HepG2 (cell line): Measurements from ENCODE around the gene SORBS2. TPM values are rescaled to one million over a fixed set of nuclear protein-coding genes. Genes with fewer than 3 reads are reported as not detected.

Source experiments
- BCL6 ChIP-seq: IDR thresholded peaks from 2 replicates; pipeline ENCODE4 v1.6.1; 2016; ENCODE audit warnings: missing genetic modification reagents, missing compliant biosample characterization
- BHLHE40 ChIP-seq: IDR thresholded peaks from 2 replicates; pipeline ENCODE4 v1.6.1; 2011; ENCODE audit warnings: low read length, improper control_type of control experiment
- EP300 ChIP-seq, 3 experiments: sonication (generic) in 1 of 3; formaldehyde crosslinking in 1 of 3; IDR thresholded peaks; 2 replicates each; pipeline versions ENCODE4 v1.5.1 to v1.6.1; 2011 to 2020; ENCODE audit warnings: low read depth in 2 of 3, low read length in 2 of 3, borderline replicate concordance in 1 of 3, improper control_type of control experiment in 1 of 3, mild to moderate bottlenecking in 1 of 3, missing genetic modification reagents in 1 of 3, moderate library complexity in 1 of 3
- FOXM1 ChIP-seq: sonication (generic); formaldehyde crosslinking; IDR thresholded peaks from 2 replicates; pipeline ENCODE4 v1.5.0; 2020; ENCODE audit warnings: missing genetic modification reagents
- MYNN ChIP-seq: sonication (generic); formaldehyde crosslinking; IDR thresholded peaks from 2 replicates; pipeline ENCODE4 v1.4.0; 2020; ENCODE audit warnings: mild to moderate bottlenecking, low read depth, missing genetic modification reagents
- NCOR1 ChIP-seq: fragments of 200-600 bp; sonication (generic); IDR thresholded peaks from 2 replicates; pipeline ENCODE4 v1.7.0; 2017; ENCODE audit warnings: antibody characterized with exemption, low read length, borderline replicate concordance
- NR2F1 ChIP-seq, 2 experiments: fragments of 450-650 bp in 1 of 2; formaldehyde crosslinking in 1 of 2; IDR thresholded peaks; 2 replicates each; pipeline versions ENCODE4 v1.5.0 to v1.6.1; 2016 to 2020; ENCODE audit warnings: mild to moderate bottlenecking in 1 of 2, missing compliant biosample characterization in 1 of 2, missing genetic modification reagents in 1 of 2, moderate library complexity in 1 of 2
- POGZ ChIP-seq: sonication (generic); formaldehyde crosslinking; IDR thresholded peaks from 2 replicates; pipeline ENCODE4 v1.4.0; 2020; ENCODE audit warnings: mild to moderate bottlenecking, missing genetic modification reagents
- PPARG ChIP-seq: conservative IDR thresholded peaks from 2 replicates; pipeline ENCODE4 v1.6.1; 2016; ENCODE audit warnings: missing biosample characterization, missing genetic modification reagents
- RAD21 ChIP-seq: fragments of 450-650 bp; formaldehyde crosslinking; IDR thresholded peaks from 2 replicates; pipeline ENCODE4 v1.5.0; 2020; ENCODE audit warnings: mild to moderate bottlenecking
- SP1 ChIP-seq, 2 experiments: fragments of 450-650 bp in 1 of 2; sonication (generic) in 1 of 2; formaldehyde crosslinking in 1 of 2; IDR thresholded peaks; 2 replicates each; pipeline versions ENCODE4 v1.4.0 to v1.6.1; 2016 to 2020; ENCODE audit warnings: missing genetic modification reagents in 1 of 2
- YEATS4 ChIP-seq: sonication (generic); formaldehyde crosslinking; IDR thresholded peaks from 2 replicates; pipeline ENCODE4 v1.4.0; 2020; ENCODE audit warnings: missing genetic modification reagents, borderline replicate concordance
- ZFP91 ChIP-seq: sonication (generic); formaldehyde crosslinking; IDR thresholded peaks from 2 replicates; pipeline ENCODE4 v1.9.0; 2022; ENCODE audit warnings: missing genetic modification reagents, mild to moderate bottlenecking, borderline replicate concordance
- ZNF317 ChIP-seq: sonication (generic); formaldehyde crosslinking; IDR thresholded peaks from 2 replicates; pipeline ENCODE4 v1.5.0; 2020; ENCODE audit warnings: mild to moderate bottlenecking, missing genetic modification reagents
- ZNF550 ChIP-seq: sonication (generic); formaldehyde crosslinking; IDR thresholded peaks from 2 replicates; pipeline ENCODE4 v1.4.0; 2020; ENCODE audit warnings: mild to moderate bottlenecking, missing genetic modification reagents, borderline replicate concordance
- ZNF761 ChIP-seq: sonication (generic); formaldehyde crosslinking; conservative IDR thresholded peaks from 2 replicates; pipeline ENCODE4 v1.4.0; 2020; ENCODE audit warnings: mild to moderate bottlenecking, missing genetic modification reagents
- ZNF841 ChIP-seq: sonication (generic); formaldehyde crosslinking; IDR thresholded peaks from 2 replicates; pipeline ENCODE4 v1.8.1; 2023; ENCODE audit warnings: missing genetic modification reagents, borderline replicate concordance
- ZSCAN31 ChIP-seq: sonication (generic); formaldehyde crosslinking; IDR thresholded peaks from 2 replicates; pipeline ENCODE4 v1.5.0; 2020; ENCODE audit warnings: low read depth, mild to moderate bottlenecking, missing genetic modification reagents
- polyA plus RNA-seq, 8 experiments: library from polyadenylated mRNA; depleted of rRNA in 3 of 8; stranded (reverse) in 7 of 8; unstranded in 1 of 8; fragments of >200 nt; fragmentation: Illumina TruSeq in 4 of 8; extraction: Trizol in 4 of 8; gene quantifications; 2 replicates each; pipeline versions ENCODE4 v1.2.1 to v1.2.3, GENCODE V29; 2011 to 2016; ENCODE audit warnings: low read depth in 4 of 8, missing spikeins in 1 of 8, mixed read lengths in 1 of 8; ENCODE audit not compliant: insufficient read depth in 1 of 8
- total RNA-seq, 5 experiments: library from RNA; depleted of rRNA; stranded (reverse); fragments of >200 nt; fragmentation: Illumina TruSeq; extraction: Trizol; gene quantifications; 2 replicates each; pipeline ENCODE4 v1.2.3, GENCODE V29; 2016; ENCODE audit warnings: low read depth in 1 of 5
- TF ChIP-seq, protein P1 (sequence below): sonication (generic); formaldehyde crosslinking; IDR thresholded peaks from 2 replicates; pipeline ENCODE4 v1.4.0; 2020; ENCODE audit warnings: missing genetic modification reagents
- TF ChIP-seq, protein P2 (sequence below): sonication (generic); formaldehyde crosslinking; conservative IDR thresholded peaks from 2 replicates; pipeline ENCODE4 v1.4.0; 2020; ENCODE audit warnings: missing genetic modification reagents
- TF ChIP-seq, protein P3 (sequence below): sonication (generic); formaldehyde crosslinking; IDR thresholded peaks from 2 replicates; pipeline ENCODE4 v1.9.0; 2022; ENCODE audit warnings: low read depth, missing genetic modification reagents

SORBS2 gene
- total and polyA plus RNA-seq, 2 of the 13 experiments (the other 11 are each of a cell fraction or from before 2014, with no cell fraction given) = 25.0 to 80.5 TPM

DNA sequence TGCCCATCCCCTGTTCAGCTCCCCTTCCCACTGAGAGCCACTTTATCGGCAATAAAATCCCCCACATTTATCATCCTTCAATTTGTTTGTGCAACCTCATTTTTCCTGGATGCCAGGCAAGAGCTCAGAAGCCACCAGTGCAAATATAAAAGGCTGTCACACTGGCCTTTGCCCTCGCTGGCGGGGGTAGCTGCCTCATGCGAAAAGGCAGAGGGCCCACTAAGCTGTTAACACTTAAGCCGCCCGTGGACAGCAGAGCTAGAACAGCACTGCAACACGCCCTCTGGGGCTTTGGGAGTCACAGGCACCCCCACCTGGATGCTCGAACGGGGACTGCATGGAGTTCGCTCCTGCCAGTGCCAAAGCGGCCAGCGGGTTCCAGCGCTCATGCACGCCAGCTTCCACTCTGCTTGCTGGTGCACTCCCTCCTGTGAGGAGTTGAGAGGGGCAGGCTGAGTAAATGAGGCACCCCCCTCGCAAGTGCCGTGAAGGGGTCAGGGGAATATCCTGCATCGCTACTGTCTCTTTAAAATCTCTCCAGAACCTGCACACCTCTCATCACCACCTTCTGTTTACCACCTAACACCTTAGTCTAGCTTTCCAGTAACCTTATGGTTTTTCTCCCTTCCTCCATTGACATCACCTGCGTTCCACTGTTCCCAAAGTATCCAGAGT lies 99.5 kb downstream of the SORBS2 start (continued):
- TF ChIP-seq, protein P1, sequence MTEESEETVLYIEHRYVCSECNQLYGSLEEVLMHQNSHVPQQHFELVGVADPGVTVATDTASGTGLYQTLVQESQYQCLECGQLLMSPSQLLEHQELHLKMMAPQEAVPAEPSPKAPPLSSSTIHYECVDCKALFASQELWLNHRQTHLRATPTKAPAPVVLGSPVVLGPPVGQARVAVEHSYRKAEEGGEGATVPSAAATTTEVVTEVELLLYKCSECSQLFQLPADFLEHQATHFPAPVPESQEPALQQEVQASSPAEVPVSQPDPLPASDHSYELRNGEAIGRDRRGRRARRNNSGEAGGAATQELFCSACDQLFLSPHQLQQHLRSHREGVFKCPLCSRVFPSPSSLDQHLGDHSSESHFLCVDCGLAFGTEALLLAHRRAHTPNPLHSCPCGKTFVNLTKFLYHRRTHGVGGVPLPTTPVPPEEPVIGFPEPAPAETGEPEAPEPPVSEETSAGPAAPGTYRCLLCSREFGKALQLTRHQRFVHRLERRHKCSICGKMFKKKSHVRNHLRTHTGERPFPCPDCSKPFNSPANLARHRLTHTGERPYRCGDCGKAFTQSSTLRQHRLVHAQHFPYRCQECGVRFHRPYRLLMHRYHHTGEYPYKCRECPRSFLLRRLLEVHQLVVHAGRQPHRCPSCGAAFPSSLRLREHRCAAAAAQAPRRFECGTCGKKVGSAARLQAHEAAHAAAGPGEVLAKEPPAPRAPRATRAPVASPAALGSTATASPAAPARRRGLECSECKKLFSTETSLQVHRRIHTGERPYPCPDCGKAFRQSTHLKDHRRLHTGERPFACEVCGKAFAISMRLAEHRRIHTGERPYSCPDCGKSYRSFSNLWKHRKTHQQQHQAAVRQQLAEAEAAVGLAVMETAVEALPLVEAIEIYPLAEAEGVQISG = peak; percentile 50; the same call in 1 of the 2 replicates
- TF ChIP-seq ZNF317 (CRISPR knock-in tag) (no peak), RAD21 (CRISPR knock-in tag) (peak; percentile 61; the same call in 1 of the 2 replicates), BCL6 (peak; percentile 78), POGZ (CRISPR knock-in tag) (peak; percentile 18; the same call in 1 of the 2 replicates), ZNF761 (CRISPR knock-in tag) (no peak), NR2F1 (CRISPR knock-in tag; IDR thresholded peaks at IDR 0.05) (peak; percentile 71 to 79; a peak in 3 of 4 replicates), ZFP91 (peak; percentile 98), MYNN (CRISPR knock-in tag) (no peak), FOXM1 (CRISPR knock-in tag) (no peak), ZSCAN31 (0 out of 2 replicates have a peak, but pooled peaks have one; percentile 25), YEATS4 (CRISPR knock-in tag) (peak; percentile 47), SP1 (IDR thresholded peaks at IDR 0.05) (no peak), SP1 (CRISPR knock-in tag; IDR thresholded peaks at IDR 0.05) (peak; percentile 26; the same call in 1 of the 2 replicates), ZNF550 (CRISPR knock-in tag) (no peak), PPARG (0 out of 2 replicates have a peak, but pooled peaks have one; percentile 47), BHLHE40 (no peak), ZNF841 (CRISPR knock-in tag) (no peak), NCOR1 (peak; percentile 26; the same call in 1 of the 2 replicates), EP300 (IDR thresholded peaks at IDR 0.05; ENCODE audit: low read depth in 2 of 2, low read length in 2 of 2) (peak in 1 of 2 experiments; percentile 78; a peak in 2 of 4 replicates), EP300 (CRISPR knock-in tag; IDR thresholded peaks at IDR 0.05; ENCODE audit: borderline replicate concordance) (peak; percentile 70)
- TF ChIP-seq, protein P2, sequence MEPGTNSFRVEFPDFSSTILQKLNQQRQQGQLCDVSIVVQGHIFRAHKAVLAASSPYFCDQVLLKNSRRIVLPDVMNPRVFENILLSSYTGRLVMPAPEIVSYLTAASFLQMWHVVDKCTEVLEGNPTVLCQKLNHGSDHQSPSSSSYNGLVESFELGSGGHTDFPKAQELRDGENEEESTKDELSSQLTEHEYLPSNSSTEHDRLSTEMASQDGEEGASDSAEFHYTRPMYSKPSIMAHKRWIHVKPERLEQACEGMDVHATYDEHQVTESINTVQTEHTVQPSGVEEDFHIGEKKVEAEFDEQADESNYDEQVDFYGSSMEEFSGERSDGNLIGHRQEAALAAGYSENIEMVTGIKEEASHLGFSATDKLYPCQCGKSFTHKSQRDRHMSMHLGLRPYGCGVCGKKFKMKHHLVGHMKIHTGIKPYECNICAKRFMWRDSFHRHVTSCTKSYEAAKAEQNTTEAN (CRISPR knock-in tag) = peak; percentile 60; the same call in 1 of the 2 replicates
- TF ChIP-seq, protein P3, sequence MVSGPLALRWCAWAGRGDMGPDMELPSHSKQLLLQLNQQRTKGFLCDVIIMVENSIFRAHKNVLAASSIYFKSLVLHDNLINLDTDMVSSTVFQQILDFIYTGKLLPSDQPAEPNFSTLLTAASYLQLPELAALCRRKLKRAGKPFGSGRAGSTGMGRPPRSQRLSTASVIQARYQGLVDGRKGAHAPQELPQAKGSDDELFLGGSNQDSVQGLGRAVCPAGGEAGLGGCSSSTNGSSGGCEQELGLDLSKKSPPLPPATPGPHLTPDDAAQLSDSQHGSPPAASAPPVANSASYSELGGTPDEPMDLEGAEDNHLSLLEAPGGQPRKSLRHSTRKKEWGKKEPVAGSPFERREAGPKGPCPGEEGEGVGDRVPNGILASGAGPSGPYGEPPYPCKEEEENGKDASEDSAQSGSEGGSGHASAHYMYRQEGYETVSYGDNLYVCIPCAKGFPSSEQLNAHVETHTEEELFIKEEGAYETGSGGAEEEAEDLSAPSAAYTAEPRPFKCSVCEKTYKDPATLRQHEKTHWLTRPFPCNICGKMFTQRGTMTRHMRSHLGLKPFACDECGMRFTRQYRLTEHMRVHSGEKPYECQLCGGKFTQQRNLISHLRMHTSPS (CRISPR knock-in tag) = peak; percentile 91; the same call in 1 of the 2 replicates
